NCI-H2171 (cell line): ENCODE results near the gene MND1.
A peak's percentile ranks its signal among the peaks of the same experiment; 100 is the strongest.
"Not testable (repeated sequence)": the region's sequence is repeated elsewhere in the genome, so short reads cannot be mapped to it uniquely, and the experiment has no call there.

Source experiments
- DNase-seq: peaks from one replicate; lab custom pipeline; 2025; lab: John Stamatoyannopoulos, UW

Gene MND1

DNA sequence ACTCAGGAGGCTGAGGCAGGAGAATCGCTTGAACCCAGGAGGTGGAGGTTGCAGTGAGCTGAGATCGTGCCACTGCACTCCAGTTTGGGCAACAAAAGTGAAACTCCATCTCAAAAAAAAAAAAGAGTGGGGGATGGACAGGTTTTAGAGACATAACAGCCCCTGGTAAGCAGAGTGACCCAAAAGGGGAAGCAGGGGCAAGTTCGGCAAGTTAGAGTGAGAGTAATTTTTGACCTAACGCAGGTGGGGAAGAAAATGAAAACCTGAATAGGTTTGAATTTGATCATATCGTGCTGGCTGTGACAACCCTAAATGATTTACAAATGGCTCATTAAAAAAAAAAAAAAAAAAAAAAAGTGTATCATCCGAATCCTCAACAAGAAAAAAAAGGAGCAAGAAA, 96.0 kb downstream of the MND1 start:
- no peak for DNase-seq

DNA sequence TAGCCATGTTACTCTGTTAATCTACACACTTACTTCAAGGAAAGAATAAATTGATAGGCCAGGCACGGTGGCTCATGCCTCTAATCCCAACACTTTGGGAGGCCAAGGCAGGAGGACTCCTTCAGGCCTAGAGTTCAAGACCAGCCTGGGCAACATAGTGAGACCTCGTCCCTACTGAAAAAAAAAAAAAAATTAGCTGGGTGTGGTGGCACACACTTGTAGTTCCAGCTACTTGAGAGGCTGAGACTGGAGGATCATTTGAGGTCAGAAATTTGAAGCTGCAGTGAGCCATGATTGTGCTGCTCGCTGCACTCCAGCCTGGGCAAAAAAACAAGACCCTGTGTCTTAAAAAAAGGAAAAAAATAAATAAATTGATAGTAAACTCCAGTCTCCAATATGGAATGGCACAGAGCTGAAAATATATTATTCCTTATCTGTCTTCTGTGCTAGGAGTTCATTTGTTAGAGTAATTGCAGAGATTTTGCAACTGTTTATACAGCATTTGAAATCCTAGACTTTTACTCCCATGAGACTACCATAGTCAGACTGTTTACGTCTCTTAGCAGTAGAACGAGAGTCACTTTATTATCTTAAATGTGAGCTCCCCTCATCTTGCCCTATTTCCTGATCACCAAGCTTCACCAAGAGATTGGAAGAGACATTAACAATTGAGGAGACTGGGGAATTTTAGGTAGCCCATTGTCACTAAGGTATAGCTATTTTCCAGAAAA, 102.9 kb downstream of the MND1 start:
- peak; percentile 30 for DNase-seq

DNA sequence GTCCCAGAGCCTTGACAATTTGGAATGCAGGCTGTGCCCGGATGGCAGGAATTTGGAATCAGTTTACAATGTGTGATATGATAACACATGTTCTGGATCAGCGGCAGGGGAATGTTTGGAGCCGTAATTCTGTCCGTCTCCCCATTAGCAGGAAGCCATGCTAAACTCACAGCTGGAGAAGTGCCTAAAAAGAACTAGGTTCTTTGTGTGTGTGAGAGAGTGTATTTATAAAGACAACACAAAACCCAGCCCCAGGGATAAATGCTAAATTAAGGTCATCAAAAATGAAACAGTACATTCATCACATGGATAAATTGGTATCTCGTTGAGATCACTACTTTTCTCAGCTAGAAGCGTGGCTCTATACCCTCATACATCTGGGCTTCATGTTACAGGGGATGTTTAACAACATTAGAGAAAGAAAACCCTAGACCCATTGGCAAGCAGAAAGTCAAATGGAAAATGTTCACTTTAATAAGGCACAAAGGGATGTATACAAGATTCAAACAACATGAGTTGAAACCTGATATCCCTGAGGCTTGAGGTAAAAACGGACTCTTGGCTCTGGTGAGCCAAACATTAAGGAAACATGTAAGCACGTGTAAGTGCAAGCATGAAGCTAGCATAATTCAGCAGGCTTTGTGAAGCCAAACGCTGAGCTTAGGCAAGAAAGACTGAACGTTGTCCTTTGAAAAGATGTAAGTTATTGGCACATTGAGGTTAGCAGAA, 103.7 kb downstream of the MND1 start:
- no peak for DNase-seq

DNA sequence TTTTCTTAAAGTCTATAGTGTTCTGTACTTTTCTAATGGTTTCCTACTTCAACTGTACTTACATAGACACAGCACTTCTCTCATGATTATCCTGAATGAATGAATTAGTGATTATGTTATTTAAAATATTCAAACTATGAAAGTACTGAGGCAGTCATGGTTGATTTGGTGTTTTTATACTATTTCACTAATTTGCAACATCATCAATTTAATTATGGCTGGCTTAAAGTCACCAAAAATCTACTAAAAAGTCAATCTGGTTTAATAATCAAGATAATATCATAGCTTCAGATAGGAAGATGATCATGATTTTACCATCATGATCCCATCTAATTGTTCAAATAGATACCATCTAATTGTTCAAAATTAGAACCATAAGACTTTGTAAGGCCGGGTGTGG, 104.8 kb downstream of the MND1 start:
- no peak for DNase-seq

DNA sequence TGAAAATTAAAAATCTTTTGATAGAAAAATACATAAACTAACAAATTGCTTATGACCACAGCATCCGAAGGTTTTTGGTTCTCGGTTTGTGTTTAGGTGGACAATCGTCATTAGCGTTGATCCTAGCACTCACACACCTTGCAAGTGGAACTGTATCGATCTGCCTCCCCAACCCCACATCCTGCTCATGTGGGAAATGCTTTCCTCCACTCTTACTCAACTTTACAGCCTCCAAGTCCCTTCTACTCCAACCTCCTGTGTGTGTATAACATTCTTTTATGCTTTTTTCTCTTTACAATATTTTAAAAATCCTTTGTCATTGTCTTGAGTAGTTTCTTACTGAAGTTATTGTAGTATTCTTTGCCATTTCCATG, 106.0 kb downstream of the MND1 start:
- DNase-seq, result no peak

DNA sequence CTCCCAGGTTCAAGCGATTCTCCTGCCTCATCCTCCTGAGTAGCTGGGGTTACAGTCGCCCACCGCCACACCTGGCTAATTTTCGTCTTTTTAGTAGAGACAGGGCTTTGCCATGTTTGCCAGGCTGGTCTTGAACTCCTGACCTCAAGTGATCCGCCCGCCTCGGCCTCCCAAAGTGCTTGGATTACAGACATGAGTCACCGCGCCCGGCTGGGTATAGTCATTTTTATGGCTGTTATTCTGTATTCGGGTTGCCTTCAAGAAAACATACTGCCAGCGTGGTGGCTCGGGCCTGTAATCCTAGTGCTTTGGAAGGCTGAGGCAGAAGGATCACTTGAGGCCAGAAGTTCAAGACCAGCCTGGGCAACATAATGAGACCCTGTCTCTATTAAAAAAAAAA, 106.7 kb downstream of the MND1 start:
- DNase-seq, result not testable (repeated sequence)

DNA sequence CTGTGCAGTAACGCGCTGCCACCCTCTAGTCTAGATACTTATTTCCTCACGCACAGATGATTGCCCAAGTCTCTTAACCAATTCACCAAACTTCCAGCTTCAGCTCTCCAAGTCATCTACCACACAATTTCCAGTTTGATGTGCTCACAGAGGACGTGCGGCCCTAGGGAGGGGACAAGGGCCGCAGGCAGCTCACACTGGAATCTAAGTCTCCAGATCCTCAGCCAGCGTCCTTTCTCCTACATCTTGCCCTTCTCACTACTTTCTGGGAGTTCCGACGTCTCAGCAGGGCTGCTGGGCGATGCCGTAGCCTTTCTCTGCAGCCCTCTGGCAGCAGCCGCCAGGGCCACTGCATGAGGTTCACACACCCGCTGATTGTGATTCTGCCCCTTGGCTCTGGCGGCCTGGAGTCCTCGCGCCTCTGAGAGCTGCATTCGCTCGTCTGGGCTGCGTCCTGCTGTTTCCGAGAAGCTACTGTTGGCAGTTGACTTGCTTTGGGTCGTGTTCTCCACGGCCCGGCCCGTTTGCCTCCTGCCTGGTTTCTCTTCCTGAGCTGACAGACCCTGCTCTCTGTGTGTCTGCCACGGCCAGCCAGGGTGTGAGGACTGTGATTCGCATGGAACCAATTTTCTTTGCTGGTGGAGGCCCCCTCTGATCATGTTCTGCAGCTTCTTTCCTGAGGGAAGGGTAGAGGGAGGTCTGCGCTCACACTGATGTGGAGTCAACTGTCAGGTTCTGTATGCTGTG, 107.6 kb downstream of the MND1 start:
- DNase-seq, result no peak

DNA sequence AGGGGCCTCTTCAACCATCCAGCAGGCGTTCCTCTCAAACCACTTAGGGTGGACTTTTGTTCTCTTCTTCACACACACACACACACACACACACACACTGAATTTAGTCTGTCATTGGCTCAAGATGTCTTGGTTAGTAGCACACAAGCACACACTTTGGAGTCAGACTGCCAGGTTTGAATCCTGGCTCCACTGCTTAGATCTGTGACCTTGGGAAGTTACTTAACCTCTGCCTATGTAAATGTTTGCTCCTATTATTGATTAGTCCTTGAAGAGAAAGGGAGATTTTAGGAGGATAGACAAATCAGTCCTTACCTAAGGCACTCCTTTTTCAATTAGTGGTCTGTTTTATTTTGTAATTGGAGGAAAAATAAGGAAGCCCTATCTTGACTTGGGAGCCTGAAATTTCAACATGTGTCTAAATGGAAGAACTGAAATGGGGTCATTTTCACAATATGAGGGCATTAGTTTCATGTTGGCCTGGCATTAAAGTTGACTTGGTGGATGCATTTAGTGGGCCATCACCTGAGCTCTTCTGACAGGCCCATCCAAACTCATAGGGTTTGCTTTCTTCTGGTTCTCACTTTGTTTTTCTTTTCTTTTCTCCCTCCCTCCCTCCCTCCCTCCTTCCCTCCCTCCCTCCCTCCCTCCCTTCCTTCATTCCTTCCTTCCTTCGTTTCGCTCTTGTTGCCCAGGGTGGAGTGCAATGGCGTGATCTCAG, 108.3 kb downstream of the MND1 start:
- no peak for DNase-seq

DNA sequence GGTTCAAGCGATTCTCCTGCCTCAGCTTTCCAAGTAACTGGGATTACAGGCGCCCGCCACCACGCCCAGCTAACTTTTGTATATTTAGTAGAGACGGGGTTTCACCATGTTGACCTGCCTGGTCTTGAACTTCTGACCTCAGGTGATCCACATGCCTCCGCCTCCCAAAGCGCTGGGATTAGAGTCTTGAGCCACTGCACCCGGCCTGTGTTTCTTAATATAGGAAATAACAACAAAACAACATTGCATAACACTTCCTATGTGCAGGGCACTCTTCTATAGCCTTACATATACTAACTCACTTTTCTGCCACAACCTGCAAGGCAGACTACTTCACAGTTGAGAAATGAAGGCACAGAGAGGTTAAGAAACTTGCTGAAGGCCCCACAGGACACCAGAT, 108.9 kb downstream of the MND1 start:
- no peak for DNase-seq

DNA sequence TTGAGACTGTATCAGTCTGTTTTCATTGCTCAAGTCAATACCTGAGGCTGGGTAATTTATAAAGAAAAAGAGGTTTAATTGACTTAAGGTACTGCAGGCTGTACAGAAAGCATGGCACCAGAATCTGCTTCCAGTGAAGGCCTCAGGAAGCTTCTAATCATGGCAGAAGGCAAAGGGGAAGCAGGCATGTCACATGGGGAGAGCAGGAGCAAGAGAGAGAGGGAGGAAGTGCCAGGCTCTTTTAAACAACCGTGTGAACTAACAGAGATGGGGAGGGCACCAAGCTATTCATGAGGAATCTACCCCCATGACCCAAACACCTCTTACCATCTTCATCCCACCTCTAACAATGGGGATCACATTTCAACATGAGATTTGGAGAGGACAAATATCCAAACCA, 114.5 kb downstream of the MND1 start:
- DNase-seq, result no peak

DNA sequence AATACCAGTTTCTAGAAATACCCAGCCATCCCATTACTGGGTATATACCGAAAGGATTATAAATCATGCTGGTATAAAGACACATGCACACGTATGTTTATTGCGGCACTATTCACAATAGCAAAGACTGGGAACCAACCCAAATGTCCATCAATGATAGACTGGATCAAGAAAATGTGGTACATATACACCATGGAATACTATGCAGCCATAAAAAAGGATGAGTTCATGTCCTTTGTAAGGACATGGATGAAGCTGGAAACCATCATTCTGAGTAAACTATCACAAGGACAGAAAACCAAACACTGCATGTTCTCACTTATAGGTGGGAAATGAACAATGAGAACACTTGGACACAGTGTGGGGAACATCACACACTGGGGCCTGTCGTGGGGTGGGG, 117.1 kb downstream of the MND1 start:
- DNase-seq, result not testable (repeated sequence)

DNA sequence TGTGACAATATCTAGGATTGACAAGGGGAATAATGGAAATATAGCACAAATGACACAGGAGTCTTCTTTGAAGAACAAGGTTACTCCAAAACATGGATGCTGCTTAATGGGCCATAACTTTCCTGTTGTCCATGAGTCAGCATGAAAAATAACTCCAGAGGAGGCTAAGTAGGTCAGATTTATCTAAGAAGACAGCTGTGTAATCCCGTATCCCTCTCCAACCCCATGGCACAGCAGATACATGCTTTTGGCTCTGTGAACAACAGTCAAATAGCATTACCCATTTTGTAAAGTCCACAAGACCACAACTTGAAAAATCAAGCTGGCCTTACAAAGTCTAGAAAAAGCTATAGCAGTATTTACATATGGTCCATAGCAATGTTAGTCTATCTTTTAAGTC, 119.6 kb downstream of the MND1 start:
- no peak for DNase-seq
